GM20000 (cell line): ENCODE results near the gene MRPS25.

Experiments used
- DNase-seq: peaks from one replicate; pipeline ENCODE4 v3.0.0; 2012; ENCODE audit warnings: low spot score
- CTCF ChIP-seq: IDR thresholded peaks from 2 replicates; pipeline ENCODE4 v1.5.1; 2012; ENCODE audit warnings: mild to moderate bottlenecking, control low read depth; ENCODE audit errors: extremely low read depth, missing control alignments

MRPS25 gene

GRCh38 chr3:15096046-15096445 lies 30.9 kb upstream of the MRPS25 start:
- DNase-seq = no peak
- TF ChIP-seq CTCF = no peak

- no peak for DNase-seq
- TF ChIP-seq CTCF = no peak
Measured at GRCh38 chr3:15094187-15094875, 29.2 kb upstream of the MRPS25 start.

- DNase-seq = no peak
- TF ChIP-seq CTCF = no peak
Measured at GRCh38 chr3:15092686-15093085, 27.6 kb upstream of the MRPS25 start.

GRCh38 chr3:15091575-15091974 lies 26.5 kb upstream of the MRPS25 start:
- no peak for DNase-seq

GRCh38 chr3:15089201-15089600 lies 24.1 kb upstream of the MRPS25 start:
- TF ChIP-seq CTCF = no peak
- no peak for DNase-seq

More at GRCh38 chr3:15091575-15091974, 26.5 kb upstream of the MRPS25 start:
- TF ChIP-seq CTCF = no peak

GRCh38 chr3:15086699-15087098 lies 21.6 kb upstream of the MRPS25 start:
- no peak for DNase-seq
- TF ChIP-seq CTCF = no peak

- no peak for DNase-seq
- no peak for TF ChIP-seq CTCF
Measured at GRCh38 chr3:15086263-15086662, 21.1 kb upstream of the MRPS25 start.
